DND-41 (cell line): ENCODE results near the gene GNPDA2.

Source experiments
- CTCF ChIP-seq: IDR thresholded peaks from 2 replicates; pipeline ENCODE4 v1.5.1; 2012; ENCODE audit warnings: borderline replicate concordance, low read length, moderate library complexity, mild to moderate bottlenecking; ENCODE audit not compliant: poor library complexity, severe bottlenecking; ENCODE audit errors: extremely low read depth
- EZH2 ChIP-seq: IDR thresholded peaks from 3 replicates; pipeline ENCODE4 v1.6.1; 2012; ENCODE audit warnings: borderline replicate concordance, low read depth, mild to moderate bottlenecking, moderate library complexity, low read length, inconsistent platforms; ENCODE audit not compliant: severe bottlenecking

GRCh38 chr4:44756559-44756958 lies 30.2 kb upstream of the GNPDA2 start:
- TF ChIP-seq CTCF = no peak
- TF ChIP-seq EZH2 = no peak
